Natural killer cell (primary cell): ENCODE results near the gene PEAK3. TPM values are rescaled to one million over a fixed set of nuclear protein-coding genes. Genes with fewer than 3 reads are reported as not detected.

Experiments
- ATAC-seq, 3 donors: fragments of 150-1000 bp in 2 of 3; fragments of 200-7000 bp in 1 of 3; cut with Tn5 transposase; 1 replicate in 1 of 3; 2 replicates in 2 of 3; pipeline ENCODE4 v1.10.0; 2021; ENCODE audit warnings: mild to moderate bottlenecking in 2 of 3, moderate library complexity in 2 of 3
- DNase-seq, 2 donors: peaks; one replicate each; pipeline versions ENCODE4 v3.0.0 to v3.0.0-alpha.2; 2013 to 2021; ENCODE audit warnings: mixed read lengths in 1 of 2
- H3K27ac ChIP-seq: one replicate; pipeline ENCODE4 v1.5.1; 2013; ENCODE audit warnings: mild to moderate bottlenecking, low read length
- H3K27me3 ChIP-seq: one replicate; pipeline ENCODE4 v1.6.1; 2013; ENCODE audit warnings: low read length; ENCODE audit not compliant: control insufficient read depth, insufficient read depth
- H3K36me3 ChIP-seq: one replicate; pipeline ENCODE4 v1.6.1; 2013; ENCODE audit warnings: low read length; ENCODE audit not compliant: control insufficient read depth, insufficient read depth
- H3K4me1 ChIP-seq: one replicate; pipeline ENCODE4 v1.6.1; 2013; ENCODE audit warnings: low read length; ENCODE audit not compliant: control insufficient read depth, insufficient read depth
- H3K4me3 ChIP-seq: one replicate; pipeline ENCODE4 v1.5.1; 2013; ENCODE audit warnings: low read length
- H3K9me3 ChIP-seq: one replicate; pipeline ENCODE4 v1.6.1; 2013; ENCODE audit warnings: low read length; ENCODE audit not compliant: control insufficient read depth, insufficient read depth
- H3K27ac Mint-ChIP-seq, 2 donors: one replicate each; pipeline ENCODE4 v1.8.0; 2022; ENCODE audit warnings: mild to moderate bottlenecking in 2 of 2, mixed read lengths in 2 of 2, moderate library complexity in 1 of 2
- H3K27me3 Mint-ChIP-seq, 2 donors: one replicate each; pipeline ENCODE4 v1.8.0; 2022; ENCODE audit warnings: low read depth in 2 of 2, mixed read lengths in 2 of 2
- H3K36me3 Mint-ChIP-seq: one replicate; pipeline ENCODE4 v1.8.0; 2022; ENCODE audit warnings: mixed read lengths
- H3K4me1 Mint-ChIP-seq, 2 donors: one replicate each; pipeline ENCODE4 v1.8.0; 2022; ENCODE audit warnings: mixed read lengths in 2 of 2
- H3K4me3 Mint-ChIP-seq: one replicate; pipeline ENCODE4 v1.8.0; 2022; ENCODE audit warnings: mild to moderate bottlenecking, moderate library complexity, mixed read lengths
- H3K9me3 Mint-ChIP-seq, 2 donors: one replicate each; pipeline ENCODE4 v1.8.0; 2022; ENCODE audit warnings: mixed read lengths in 2 of 2
- WGBS: methylation state at CpG from one replicate; pipeline ENCODE4 v1.1.7; 2013; ENCODE audit warnings: missing lambda C conversion rate; ENCODE audit not compliant: insufficient coverage; 5-methylcytosine and 5-hydroxymethylcytosine counted together
- intact Hi-C: fragments of 100-400 bp; cut with micrococcal nuclease; formaldehyde crosslinking; loops from one replicate; pipeline ENCODE4 v1.14.2; 2022
- total RNA-seq, 4 donors: library from RNA; stranded (reverse); fragments of 120-200 nt in 1 of 4; gene quantifications; one replicate each; pipeline versions ENCODE4 v1.2.3 to v1.2.4, GENCODE V29; 2013 to 2022
- TF ChIP-seq, protein P1 (sequence below): fragments of 200-600 bp; IDR thresholded peaks from one replicate; pipeline ENCODE4 v1.8.0; 2022; ENCODE audit warnings: antibody characterized with exemption

PEAK3 gene
- total RNA-seq, 3 donors from 2014 or later (not counting 1 experiment from before 2014, with no cell fraction given): 5.7 to 9.5 (median 8.4) TPM

DNA sequence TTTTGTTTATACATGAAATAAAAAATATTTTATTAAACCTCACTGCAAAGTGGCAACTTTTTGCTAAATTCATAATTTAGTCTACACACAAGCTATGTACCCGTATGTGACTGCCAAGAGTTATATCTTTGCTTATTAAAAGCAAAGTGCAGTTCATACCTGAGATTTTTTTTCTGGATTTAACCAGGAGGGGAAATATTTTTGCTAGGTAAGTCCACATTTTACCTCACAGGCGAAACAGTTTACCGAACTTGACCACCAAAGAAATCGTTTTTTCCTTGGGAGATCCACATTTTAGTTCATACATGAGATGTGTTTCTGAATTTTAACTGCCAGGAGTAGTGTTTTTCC, 13.5 kb downstream of the PEAK3 start:
- peak overlapping the region in 1 of 2 donors; percentile 87 for H3K27ac Mint-ChIP-seq
- H3K27ac ChIP-seq: no peak overlapping the region
- peaks cover 10 to 34% of the 10 kb centered on the region in 2 donors for H3K4me1 Mint-ChIP-seq
- peak overlapping the region; percentile 78 for H3K4me3 Mint-ChIP-seq
- ATAC-seq (no peak), DNase-seq (no peak)
- TF ChIP-seq, protein P1, sequence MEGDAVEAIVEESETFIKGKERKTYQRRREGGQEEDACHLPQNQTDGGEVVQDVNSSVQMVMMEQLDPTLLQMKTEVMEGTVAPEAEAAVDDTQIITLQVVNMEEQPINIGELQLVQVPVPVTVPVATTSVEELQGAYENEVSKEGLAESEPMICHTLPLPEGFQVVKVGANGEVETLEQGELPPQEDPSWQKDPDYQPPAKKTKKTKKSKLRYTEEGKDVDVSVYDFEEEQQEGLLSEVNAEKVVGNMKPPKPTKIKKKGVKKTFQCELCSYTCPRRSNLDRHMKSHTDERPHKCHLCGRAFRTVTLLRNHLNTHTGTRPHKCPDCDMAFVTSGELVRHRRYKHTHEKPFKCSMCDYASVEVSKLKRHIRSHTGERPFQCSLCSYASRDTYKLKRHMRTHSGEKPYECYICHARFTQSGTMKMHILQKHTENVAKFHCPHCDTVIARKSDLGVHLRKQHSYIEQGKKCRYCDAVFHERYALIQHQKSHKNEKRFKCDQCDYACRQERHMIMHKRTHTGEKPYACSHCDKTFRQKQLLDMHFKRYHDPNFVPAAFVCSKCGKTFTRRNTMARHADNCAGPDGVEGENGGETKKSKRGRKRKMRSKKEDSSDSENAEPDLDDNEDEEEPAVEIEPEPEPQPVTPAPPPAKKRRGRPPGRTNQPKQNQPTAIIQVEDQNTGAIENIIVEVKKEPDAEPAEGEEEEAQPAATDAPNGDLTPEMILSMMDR: no peak
- H3K9me3 Mint-ChIP-seq: no peaks in the 10 kb centered on the region
- peaks cover 16% of the 10 kb centered on the region for H3K36me3 ChIP-seq
- H3K27me3 ChIP-seq: no peaks in the 10 kb centered on the region
- H3K4me3 ChIP-seq: no peak overlapping the region
- WGBS: 94% methylated on average over 3 of the region's 4 CpGs
- H3K36me3 Mint-ChIP-seq: no peaks in the 10 kb centered on the region
- peaks cover 54% of the 10 kb centered on the region for H3K4me1 ChIP-seq
- no peaks in the 10 kb centered on the region for H3K27me3 Mint-ChIP-seq
- intact Hi-C loops: no loop called here
- H3K9me3 ChIP-seq: no peaks in the 10 kb centered on the region

DNA sequence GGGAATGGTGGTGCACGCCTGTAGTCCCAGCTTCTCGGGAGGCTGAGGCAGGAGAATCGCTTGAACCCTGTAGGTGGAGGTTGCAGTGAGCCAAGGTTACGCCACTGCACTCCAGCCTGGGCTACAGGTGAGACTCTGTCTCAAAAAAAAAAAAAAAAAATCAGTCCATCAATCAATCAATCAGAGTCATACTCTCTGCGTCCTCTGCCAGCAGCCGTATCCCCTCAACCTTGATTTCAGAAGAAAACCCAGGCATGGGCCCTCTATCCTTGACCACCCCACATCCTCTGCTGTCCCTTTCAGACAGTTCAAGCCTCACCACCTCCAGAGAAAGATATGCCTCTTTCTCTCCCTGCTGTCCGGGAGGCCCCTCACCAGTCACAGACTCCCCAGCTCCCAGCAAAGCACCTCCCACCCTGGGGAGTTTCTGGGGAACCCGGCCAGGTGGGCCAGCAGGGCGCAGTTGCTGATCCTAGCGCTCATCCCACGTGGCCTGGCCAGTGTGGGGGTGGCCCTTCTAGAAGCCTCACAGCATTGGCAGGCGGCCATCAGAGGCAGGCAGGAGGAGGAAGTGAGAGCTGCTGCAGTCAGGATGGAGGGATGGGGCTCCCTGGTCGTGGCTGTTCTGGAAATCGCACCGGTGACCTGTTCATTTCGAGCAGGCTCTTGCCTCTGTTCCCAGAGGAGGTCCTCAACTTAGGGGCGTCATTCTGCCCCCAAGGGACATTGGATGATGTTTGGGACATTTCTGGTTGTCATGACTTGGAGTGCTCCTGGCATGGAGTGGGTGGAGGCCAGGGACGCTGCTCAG, 15.6 kb downstream of the PEAK3 start:
- H3K27me3 ChIP-seq: no peaks in the 10 kb centered on the region
- no peaks in the 10 kb centered on the region for H3K36me3 Mint-ChIP-seq
- no peaks in the 10 kb centered on the region for H3K27me3 Mint-ChIP-seq
- peaks cover under 1% of the 10 kb centered on the region for H3K36me3 ChIP-seq
- no peaks in the 10 kb centered on the region for H3K9me3 ChIP-seq
- no peak overlapping the region for H3K27ac Mint-ChIP-seq
- H3K4me1 ChIP-seq: peaks cover 44% of the 10 kb centered on the region
- DNase-seq (peak in 1 of 2 donors; percentile 50), ATAC-seq (no peak)
- 47% methylated on average over 18 of the region's 18 CpGs for WGBS
- H3K9me3 Mint-ChIP-seq: no peaks in the 10 kb centered on the region
- H3K4me1 Mint-ChIP-seq: peaks cover 2 to 19% of the 10 kb centered on the region in 2 donors
- intact Hi-C loops: no loop called here
- TF ChIP-seq, protein P1: no peak
- no peak overlapping the region for H3K4me3 ChIP-seq
- no peak overlapping the region for H3K4me3 Mint-ChIP-seq
- H3K27ac ChIP-seq: no peak overlapping the region

DNA sequence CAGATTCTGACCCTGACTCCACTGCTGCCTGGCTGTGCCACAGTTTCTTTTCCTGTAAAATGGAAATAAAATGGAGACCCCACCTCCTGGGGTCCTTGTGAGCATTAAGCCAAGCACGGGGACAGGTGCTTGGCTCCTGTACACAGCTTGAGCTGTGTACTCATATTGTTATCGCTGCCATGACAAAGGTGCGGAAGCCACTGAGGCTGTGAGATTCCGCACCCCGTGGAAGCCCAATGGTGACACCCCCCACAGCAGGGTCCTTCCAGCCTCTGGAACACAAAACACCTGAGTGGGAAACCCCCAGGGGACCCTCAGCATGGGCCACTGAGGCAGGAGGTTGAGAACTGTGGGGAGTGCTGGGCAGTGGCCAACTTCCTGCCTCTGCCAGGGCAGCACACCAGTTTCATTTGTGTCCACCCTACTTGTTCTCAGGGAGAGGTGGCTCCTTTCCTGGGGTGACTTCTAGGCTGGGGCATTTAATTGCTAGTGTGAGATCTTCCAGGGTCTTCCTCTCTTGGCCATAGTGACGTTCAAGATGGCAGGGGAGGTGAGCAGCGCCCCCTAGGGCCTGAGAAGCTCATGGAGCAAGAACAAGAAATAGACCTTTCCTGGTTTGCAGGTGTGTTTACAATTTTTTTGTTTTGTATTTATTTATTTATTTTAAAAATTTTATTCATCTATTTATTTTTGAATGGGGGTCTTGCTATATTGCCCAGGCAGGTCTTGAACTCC, 20.4 kb downstream of the PEAK3 start:
- H3K9me3 ChIP-seq: no peaks in the 10 kb centered on the region
- intact Hi-C loops: no loop called here
- peak in 1 of 3 donors; percentile 34 for ATAC-seq
- DNase-seq: peak; percentile 44 to 78
- no peak overlapping the region for H3K4me3 ChIP-seq
- TF ChIP-seq, protein P1: peak; percentile 57
- no peaks in the 10 kb centered on the region for H3K36me3 ChIP-seq
- Mint-ChIP-seq H3K4me3 (no peak overlapping the region), H3K4me1 (peaks cover 6% of the 10 kb centered on the region in 2 donors), H3K27me3 (no peaks in the 10 kb centered on the region), H3K27ac (no peak overlapping the region), H3K9me3 (no peaks in the 10 kb centered on the region), H3K36me3 (no peaks in the 10 kb centered on the region)
- no peak overlapping the region for H3K27ac ChIP-seq
- H3K27me3 ChIP-seq: no peaks in the 10 kb centered on the region
- peaks cover 67% of the 10 kb centered on the region for H3K4me1 ChIP-seq
- 85% methylated on average over 6 of the region's 7 CpGs for WGBS
